ENCODE results near the gene RPLP2.

RPLP2 gene

DNA sequence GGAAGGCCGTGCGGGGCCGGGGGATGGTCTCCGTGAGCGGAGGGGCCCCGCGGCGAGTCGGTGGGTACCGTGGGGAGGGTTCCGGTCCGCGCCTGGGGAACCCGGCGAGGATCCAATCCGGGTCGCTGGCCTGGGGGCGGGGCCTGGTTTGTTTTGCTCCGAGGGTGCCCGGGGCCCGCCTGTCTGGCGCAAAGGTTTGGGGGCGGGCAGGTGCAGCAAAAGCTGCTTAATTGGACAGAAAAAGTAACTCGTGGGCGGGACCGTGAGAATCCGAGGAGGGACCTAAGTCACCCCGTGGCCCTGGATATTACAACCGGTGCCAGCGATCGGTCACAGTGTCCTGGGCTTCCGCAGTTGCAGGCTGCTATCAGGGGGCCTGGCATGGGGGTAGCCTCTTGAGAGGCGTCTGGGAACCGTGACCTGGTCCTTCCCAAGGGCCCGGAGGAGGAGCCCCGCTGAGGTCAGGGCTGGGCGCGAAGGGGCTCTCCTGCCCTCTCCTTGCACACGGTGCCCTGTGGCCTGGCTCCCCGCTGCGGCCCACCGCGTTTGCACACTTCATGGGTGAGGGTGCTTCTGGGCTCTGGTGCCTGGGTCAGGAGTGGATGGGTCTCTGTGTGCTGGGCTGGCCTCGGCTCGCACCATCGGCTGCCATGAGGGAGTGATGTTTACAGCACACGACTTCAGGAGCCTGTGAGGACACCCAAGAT, 10.3 kb downstream of the RPLP2 start:
- Histone ChIP-seq H3K36me3 (replicated peaks; ENCODE audit: insufficient read depth, low read length) (no peaks in the 10 kb centered on the region), H3K27me3 (replicated peaks; ENCODE audit: insufficient read depth, low read length) (no peaks in the 10 kb centered on the region), H3F3A (ENCODE audit: insufficient read depth, low read length) (peaks cover 2% of the 10 kb centered on the region; the same call in 1 of the 2 replicates), H3K4me1 (ENCODE audit: low read length) (peaks cover 5% of the 10 kb centered on the region; the same call in 1 of the 2 replicates), H4K20me1 (ENCODE audit: insufficient read depth, low read length) (no peaks in the 10 kb centered on the region), H3K27ac (ENCODE audit: low read length) (peak overlapping the region; percentile 51; the same call in 1 of the 2 replicates), H3K9me2 (replicated peaks; ENCODE audit: insufficient read depth, low read length) (no peaks in the 10 kb centered on the region), H3K4me3 (ENCODE audit: low read length) (peak overlapping the region; percentile 78), H3K9ac (ENCODE audit: low read length) (peak overlapping the region; percentile 77), H2AFZ (ENCODE audit: low read length) (peak overlapping the region; percentile 53; the same call in 1 of the 2 replicates), H3K4me2 (ENCODE audit: low read depth, low read length) (peak overlapping the region; percentile 91), H3K79me2 (ENCODE audit: low read length) (peaks cover 17% of the 10 kb centered on the region), H3K9me3 (replicated peaks; ENCODE audit: insufficient read depth, low read length) (no peaks in the 10 kb centered on the region)
- TF ChIP-seq, protein P1, sequence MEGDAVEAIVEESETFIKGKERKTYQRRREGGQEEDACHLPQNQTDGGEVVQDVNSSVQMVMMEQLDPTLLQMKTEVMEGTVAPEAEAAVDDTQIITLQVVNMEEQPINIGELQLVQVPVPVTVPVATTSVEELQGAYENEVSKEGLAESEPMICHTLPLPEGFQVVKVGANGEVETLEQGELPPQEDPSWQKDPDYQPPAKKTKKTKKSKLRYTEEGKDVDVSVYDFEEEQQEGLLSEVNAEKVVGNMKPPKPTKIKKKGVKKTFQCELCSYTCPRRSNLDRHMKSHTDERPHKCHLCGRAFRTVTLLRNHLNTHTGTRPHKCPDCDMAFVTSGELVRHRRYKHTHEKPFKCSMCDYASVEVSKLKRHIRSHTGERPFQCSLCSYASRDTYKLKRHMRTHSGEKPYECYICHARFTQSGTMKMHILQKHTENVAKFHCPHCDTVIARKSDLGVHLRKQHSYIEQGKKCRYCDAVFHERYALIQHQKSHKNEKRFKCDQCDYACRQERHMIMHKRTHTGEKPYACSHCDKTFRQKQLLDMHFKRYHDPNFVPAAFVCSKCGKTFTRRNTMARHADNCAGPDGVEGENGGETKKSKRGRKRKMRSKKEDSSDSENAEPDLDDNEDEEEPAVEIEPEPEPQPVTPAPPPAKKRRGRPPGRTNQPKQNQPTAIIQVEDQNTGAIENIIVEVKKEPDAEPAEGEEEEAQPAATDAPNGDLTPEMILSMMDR (IDR thresholded peaks at IDR 0.05; ENCODE audit: low read length) = no peak
- TF ChIP-seq EZH2phosphoT487 (IDR thresholded peaks at IDR 0.05; ENCODE audit: low read length) (no peak), EZH2 (optimal IDR thresholded peaks at IDR 0.05; ENCODE audit: low read depth, low read length) (no peak)
- DNase-seq = peak; percentile 98

DNA sequence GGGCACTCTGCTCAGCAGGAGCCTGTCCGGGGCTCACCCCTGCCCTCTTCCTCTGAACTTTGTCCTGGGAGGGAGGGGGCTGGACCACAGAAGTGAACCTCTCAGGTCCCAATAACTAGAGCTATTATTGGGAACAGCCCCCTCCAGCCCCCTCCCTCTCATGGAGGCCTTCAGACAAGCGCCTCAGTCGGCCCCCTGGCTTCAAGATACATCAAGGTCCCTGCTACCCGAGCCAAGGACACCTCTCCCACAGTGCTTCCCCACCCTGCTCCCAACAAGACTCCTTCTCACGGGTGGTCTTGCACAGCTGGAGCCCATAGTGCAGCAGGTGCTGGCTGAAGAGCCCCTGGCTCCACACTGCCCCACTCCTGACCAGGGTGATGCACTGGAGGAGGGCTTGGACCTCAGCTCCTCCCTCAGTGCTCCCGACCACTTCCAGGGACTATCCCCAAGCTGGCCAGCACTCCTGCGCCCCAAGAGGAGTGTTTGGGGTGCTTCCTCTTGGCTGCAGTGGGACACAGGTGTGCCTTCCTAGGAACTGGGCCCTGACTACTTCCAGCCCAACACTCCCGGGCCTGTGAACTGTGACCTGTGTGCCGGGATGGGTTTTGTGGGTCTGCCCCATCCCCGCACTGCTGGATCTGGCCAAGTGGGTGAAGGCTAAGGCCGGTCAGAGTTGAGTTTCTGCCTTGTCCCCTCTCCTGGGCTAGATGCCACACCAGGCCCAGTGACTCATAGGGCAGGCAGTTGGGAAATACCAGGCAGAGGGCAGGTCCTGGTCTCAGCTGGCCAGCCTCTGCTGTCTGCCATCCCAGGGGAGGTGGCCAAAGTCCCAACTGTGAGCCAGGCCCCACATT, 11.1 kb downstream of the RPLP2 start:
- peak overlapping the region; percentile 78 for H3K4me3 ChIP-seq (ENCODE audit: low read length)
- no peak overlapping the region for H3K27ac ChIP-seq (ENCODE audit: low read length)
- no peaks in the 10 kb centered on the region for H4K20me1 ChIP-seq (ENCODE audit: insufficient read depth, low read length)
- no peak overlapping the region for H2AFZ ChIP-seq (ENCODE audit: low read length)
- no peaks in the 10 kb centered on the region for H3K9me2 ChIP-seq (replicated peaks; ENCODE audit: insufficient read depth, low read length)
- no peaks in the 10 kb centered on the region for H3K9me3 ChIP-seq (replicated peaks; ENCODE audit: insufficient read depth, low read length)
- peaks cover 5% of the 10 kb centered on the region; the same call in 1 of the 2 replicates for H3K4me1 ChIP-seq (ENCODE audit: low read length)
- no peaks in the 10 kb centered on the region for H3K27me3 ChIP-seq (replicated peaks; ENCODE audit: insufficient read depth, low read length)
- no peak for TF ChIP-seq EZH2 (optimal IDR thresholded peaks at IDR 0.05; ENCODE audit: low read depth, low read length)
- H3F3A ChIP-seq (ENCODE audit: insufficient read depth, low read length) = 0 out of 2 replicates have a peak, but pooled peaks cover 2% of the 10 kb centered on the region
- H3K9ac ChIP-seq (ENCODE audit: low read length) = peak overlapping the region; percentile 77; the same call in 1 of the 2 replicates
- no peaks in the 10 kb centered on the region for H3K36me3 ChIP-seq (replicated peaks; ENCODE audit: insufficient read depth, low read length)
- H3K79me2 ChIP-seq (ENCODE audit: low read length) = peaks cover 17% of the 10 kb centered on the region
- no peak for DNase-seq
- peak overlapping the region; percentile 91 for H3K4me2 ChIP-seq (ENCODE audit: low read depth, low read length)

DNA sequence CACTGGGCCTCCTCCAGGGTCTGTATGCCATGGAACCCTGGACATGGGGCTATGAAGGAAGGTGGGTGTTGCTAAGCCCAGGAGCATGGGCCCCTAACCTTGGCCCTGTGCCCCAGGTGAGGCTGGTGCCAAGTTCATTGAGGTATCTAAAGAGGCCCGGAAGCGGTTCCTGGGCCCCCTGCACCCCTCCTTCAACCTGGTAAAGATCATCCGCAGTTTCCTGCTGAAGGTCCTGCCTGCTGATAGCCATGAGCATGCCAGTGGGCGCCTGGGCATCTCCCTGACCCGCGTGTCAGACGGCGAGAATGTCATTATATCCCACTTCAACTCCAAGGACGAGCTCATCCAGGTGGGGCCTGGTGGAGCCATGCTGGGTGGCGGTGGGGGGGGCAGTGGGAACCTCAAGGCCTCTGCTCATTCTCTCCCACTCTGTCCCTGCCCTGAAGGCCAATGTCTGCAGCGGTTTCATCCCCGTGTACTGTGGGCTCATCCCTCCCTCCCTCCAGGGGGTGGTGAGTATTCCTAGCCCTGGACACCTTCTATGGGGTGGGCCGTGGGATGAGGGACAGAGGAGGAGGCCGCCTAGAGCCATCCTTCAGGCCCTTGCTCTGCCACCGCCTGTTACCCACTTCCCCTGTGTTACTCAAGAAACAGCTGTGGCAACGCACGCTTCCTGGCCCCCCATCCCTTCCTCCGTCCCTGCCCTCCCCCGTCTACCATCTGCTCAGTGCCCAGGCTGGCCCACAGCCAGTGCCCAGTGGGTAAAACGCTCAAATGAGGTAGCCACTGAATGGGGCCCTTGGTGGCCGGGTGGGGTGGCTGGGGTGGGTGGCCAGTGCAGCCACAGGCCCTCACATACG, 12.0 kb downstream of the RPLP2 start:
- Histone ChIP-seq H4K20me1 (ENCODE audit: insufficient read depth, low read length) (no peaks in the 10 kb centered on the region), H3K4me1 (ENCODE audit: low read length) (peaks cover 9% of the 10 kb centered on the region; the same call in 1 of the 2 replicates), H2AFZ (ENCODE audit: low read length) (no peak overlapping the region), H3K36me3 (replicated peaks; ENCODE audit: insufficient read depth, low read length) (no peaks in the 10 kb centered on the region), H3K27me3 (replicated peaks; ENCODE audit: insufficient read depth, low read length) (no peaks in the 10 kb centered on the region), H3K9me3 (replicated peaks; ENCODE audit: insufficient read depth, low read length) (no peaks in the 10 kb centered on the region), H3K9ac (ENCODE audit: low read length) (no peak overlapping the region), H3K4me3 (ENCODE audit: low read length) (no peak overlapping the region), H3K79me2 (ENCODE audit: low read length) (peaks cover 17% of the 10 kb centered on the region), H3K9me2 (replicated peaks; ENCODE audit: insufficient read depth, low read length) (no peaks in the 10 kb centered on the region), H3K4me2 (ENCODE audit: low read depth, low read length) (no peak overlapping the region), H3K27ac (ENCODE audit: low read length) (no peak overlapping the region), H3F3A (ENCODE audit: insufficient read depth, low read length) (peaks cover 3% of the 10 kb centered on the region)
- no peak for DNase-seq
- TF ChIP-seq EZH2phosphoT487 (IDR thresholded peaks at IDR 0.05; ENCODE audit: low read length) (no peak), EZH2 (optimal IDR thresholded peaks at IDR 0.05; ENCODE audit: low read depth, low read length) (no peak)
- TF ChIP-seq, protein P1 (IDR thresholded peaks at IDR 0.05; ENCODE audit: low read length) = no peak
